8988T (cell line): ENCODE measurements around the gene FBXL13.
"Not testable (repeated sequence)": the region's sequence is repeated elsewhere in the genome, so short reads cannot be mapped to it uniquely, and the experiment has no call there.

ENCODE experiments used
- DNase-seq: peaks from one replicate; pipeline ENCODE4 v3.0.0; 2011

FBXL13 gene

GRCh38 chr7:103078226-103078625, 3.6 kb upstream of the FBXL13 start:
- DNase-seq, result not testable (repeated sequence)

DNA sequence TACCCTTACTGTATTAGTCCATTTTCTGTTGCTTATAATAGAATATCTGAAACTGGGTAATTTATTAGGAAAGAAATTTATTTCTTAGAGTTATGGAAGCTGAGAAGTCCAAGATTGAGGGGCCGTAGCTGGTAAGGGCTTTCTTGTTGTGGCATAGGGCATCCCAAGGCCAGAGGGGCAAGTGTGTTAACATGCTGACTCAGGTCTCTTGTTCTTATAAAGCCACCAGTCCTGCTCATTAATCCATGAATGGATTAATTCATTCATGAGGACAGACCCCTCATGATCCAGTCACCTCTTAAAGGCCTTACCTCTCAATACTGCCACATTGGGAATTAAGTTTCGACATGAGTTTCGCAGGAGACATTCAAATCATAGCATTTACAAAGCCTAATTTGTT, 2.7 kb upstream of the FBXL13 start:
- DNase-seq, result no peak

DNA sequence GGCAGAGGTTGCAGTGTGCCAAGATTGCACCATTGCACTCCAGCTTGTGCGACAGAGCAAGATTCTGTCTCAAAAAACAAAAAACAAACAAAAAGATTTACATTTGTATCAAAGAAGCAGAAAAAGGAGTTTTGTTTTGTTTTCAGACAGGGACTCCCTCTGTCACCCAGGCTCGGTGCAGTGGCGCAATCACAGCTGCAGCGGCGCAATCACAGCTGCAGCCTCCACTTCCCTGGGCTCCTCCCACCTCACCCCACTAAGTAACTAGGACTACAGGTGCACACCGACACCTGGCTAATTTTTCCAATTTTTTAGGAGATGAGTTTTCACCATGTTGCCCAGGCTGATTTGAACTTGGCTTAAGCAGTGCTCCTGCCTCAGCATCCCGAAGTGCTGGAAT, 2.2 kb upstream of the FBXL13 start:
- DNase-seq, result no peak

DNA sequence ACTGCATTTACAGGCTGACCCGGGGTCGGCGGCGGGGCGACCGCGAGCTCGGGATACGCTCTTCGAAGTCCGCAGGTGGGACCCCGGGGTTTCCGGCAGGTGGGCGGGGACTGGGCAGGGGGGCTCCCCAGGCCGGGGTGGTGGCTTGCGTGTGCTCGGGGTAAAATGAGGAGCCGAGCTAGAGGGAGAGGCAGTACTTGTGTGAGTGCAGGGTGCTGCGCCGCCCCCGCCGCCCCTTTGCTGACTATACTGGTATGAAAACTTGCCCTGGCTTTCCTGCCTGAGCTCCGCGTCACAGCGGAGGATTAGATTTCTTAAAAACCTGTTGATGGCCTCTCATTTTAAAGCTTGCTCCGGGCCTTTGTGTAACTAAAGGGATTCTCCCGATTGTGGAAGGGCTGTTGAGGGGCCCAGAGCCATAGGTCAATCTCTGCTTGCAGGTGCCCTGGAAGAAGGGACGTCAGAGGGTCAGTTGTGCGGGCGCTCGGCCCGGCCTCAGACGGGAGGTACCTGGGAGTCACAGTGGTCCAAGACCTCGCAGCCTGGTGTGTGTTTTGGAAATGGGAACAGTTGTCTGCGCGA, 832 bp upstream of the FBXL13 start:
- DNase-seq, result no peak

DNA sequence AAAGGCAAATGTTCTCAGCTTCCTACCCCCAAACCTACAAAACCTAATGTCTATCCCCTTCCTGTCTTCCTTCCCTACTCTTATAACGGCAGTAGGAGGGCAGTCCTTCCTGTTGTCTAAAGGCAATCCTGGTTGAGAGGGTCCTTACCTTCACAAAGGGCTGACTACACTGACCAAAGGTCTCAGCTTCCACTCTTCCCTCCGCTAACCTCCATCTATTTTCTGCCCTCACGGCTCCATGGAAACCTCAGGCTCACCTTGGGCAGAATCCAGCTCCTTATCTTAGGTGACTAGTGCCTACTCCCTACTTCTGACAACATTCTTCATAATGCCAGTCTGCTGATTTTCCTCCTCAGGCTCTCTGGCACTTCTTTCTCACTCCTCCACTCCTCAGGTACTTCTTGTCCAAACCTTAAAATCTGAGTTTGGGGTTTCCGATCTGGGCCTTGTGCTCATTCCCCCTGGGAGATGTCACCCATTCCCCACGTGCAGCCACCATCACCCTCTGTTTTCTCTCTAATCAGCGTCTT, 542 bp downstream of the FBXL13 start:
- no peak for DNase-seq

DNA sequence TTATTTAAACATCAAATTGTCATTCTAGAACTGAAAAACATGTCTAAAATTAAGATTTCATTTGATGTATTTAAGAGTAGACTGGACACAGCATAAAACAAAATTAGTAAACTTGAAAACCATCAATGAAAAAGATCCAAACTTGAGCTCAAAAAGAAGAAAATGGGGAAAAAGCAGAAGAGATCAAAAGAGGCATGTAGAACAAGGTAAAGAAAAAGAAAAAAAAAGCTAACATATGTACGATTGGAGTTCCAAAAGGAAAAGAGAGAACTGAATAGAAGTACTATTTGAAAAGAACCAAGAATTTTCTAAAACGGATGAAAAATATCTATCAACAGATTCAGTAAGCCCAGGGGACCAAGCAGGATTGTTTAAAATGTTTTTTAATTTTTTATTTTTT, 3.6 kb downstream of the FBXL13 start:
- no peak for DNase-seq

GRCh38 chr7:103068414-103069403, 5.9 kb downstream of the FBXL13 start:
- no peak for DNase-seq

DNA sequence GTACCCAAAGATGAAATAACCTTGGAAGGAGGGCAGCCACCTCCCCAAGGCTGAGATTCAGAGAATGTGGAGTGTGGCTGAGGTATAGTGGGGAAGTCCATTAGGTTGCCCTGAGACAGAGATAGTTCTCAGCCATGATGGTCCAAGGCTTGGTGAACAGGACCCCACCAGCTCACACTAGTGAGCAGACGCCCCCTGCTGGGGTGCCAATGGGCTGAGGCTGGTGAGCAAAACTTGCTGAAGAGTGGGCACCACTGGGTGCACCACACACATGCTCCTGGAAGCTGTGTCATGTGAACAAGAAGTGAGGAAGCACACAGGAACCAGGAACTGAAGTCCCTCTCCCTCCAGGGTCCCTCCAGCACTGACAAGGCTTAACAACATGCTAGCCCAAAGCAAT, 8.9 kb downstream of the FBXL13 start:
- no peak for DNase-seq

GRCh38 chr7:103063895-103064294, 10.7 kb downstream of the FBXL13 start:
- DNase-seq, result no peak

DNA sequence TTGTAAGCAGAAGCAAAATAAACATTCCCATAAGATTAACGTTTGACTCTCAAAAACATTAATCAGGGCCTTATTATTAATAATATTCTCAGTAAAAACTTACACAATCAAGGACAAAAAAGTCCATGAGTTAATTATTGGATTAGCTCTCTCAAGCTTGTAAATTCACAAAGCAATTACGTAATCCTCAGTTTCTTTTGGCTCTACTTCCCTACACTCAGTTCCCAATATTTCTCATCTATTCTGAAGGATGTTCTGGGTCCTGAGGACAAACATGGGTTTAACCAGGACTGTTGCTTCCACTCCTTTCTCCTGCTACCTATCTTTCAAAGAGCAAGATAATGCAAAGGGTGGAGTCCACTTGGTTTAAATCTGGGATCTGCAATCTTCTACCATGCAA, 15.1 kb downstream of the FBXL13 start:
- no peak for DNase-seq

DNA sequence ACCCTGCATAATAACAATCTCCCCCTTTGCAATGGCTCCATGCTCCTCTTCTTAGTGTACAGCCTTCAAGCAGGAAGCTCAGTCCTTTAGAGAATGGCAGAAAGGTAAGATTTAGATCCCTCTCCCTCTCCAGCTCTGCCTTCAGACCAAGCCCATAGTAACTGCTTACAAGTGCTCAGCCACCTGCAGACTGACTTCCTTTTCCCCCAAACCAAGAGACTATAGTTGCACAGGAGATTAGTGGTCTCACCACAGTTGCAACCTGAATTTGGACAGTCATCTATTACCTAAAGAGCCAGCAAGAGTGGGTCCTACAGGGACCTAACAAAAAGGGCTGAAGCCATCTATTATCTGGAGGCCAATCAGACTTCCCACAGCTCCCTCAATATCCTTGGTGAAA, 16.5 kb downstream of the FBXL13 start:
- no peak for DNase-seq

- DNase-seq, result not testable (repeated sequence)
Measured at GRCh38 chr7:103056006-103056405, 18.6 kb downstream of the FBXL13 start.

GRCh38 chr7:103051519-103051918, 23.1 kb downstream of the FBXL13 start:
- no peak for DNase-seq

- DNase-seq, result no peak
Measured at GRCh38 chr7:103048833-103049232, 25.8 kb downstream of the FBXL13 start.

DNA sequence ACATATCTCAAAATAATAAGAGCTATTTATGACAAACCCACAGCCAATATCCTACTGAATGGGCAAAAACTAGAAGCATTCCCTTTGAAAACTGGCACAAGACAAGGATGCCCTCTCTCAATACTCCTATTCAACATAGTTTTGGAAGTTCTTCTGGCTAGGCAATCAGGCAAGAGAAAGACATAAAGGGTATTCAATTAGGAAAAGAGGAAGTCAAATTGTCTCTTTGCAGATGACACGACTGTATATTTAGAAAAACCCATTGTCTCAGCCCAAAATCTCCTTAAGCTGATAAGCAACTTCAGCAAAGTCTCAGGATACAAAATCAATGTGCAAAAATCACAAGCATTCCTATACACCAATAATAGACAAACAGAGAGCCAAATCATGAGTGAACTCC, 32.8 kb downstream of the FBXL13 start:
- not testable (repeated sequence) for DNase-seq

DNA sequence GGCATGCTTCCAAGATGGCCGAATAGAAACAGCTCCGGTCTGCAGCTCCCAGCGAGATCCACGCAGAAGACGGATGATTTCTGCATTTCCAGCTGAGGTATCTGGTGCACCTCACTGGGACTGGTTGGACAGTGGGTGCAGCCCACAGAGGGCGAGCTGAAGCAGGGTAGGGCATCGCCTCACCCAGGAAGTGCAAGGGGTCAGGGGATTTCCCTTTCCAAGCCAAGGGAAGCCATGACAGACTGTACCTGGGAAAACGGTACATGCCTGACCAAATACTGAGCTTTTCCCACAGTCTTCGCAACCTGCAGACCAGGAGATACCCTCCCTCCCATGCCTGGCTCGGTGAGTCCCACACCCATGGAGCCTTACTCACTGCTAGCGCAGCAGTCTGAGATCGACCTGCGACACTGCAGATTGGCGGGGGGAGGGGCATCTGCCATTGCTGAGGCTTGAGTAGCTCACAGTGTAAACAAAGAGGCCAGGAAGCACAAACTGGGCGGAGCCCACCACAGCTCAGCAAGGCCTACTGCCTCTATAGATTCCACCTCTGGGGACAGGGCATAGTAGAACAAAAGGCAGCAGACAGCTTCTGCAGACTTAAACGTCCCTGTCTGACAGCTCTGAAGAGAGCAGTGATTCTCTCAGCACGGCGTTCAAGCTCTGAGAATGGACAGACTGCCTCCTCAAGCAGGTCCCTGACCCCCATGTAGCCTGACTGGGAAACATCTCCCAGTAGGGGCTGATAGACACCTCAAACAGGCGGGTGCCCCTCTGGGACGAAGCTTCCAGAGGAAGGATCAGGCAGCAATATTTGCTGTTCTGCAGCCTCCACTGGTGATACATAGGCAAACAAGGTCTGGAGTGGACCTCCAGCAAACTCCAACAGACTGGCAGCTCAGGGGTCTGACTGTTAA, 36.5 kb downstream of the FBXL13 start:
- not testable (repeated sequence) for DNase-seq

- DNase-seq, result no peak
Measured at GRCh38 chr7:103037476-103037822, 37.1 kb downstream of the FBXL13 start.

- DNase-seq, result not testable (repeated sequence)
Measured at GRCh38 chr7:103034318-103034717, 40.3 kb downstream of the FBXL13 start.

GRCh38 chr7:103031781-103032180, 42.8 kb downstream of the FBXL13 start:
- DNase-seq, result no peak

DNA sequence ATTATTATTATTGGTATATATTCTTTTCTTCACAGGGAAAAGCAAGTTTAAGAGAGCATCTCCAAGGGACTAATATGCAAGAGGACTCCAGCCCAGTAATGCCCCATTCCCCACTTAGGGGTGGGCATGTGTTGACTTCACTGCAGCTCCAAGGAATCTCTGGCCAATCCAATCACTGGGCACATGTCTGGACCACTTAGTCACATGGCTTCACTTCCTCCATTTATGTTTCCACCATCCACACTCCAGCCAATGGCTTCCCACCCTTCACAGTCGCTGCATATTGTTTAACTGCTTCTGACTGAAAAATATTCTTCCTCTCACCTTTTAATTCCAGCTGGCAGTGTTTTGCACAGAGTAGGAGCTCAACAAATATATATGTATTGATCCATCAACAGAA, 43.6 kb downstream of the FBXL13 start:
- no peak for DNase-seq

DNA sequence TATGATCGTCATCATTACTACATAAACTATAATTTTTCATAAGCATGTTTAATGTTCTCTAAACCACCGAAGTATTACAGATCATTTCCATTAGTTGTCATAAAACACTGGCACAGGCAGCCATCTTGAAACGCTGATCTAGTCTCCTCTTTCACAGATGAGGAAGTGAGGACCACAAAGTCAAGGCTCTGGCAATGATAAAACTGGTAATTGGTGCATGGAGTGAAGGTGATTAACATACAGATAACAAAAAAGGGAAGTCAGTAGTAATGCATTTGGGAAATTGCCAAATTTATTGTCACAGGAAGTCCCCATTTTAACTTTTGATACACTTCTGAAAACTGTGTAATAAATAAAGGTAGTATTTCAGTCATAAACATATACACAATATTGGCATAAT, 49.3 kb downstream of the FBXL13 start:
- DNase-seq, result no peak

DNA sequence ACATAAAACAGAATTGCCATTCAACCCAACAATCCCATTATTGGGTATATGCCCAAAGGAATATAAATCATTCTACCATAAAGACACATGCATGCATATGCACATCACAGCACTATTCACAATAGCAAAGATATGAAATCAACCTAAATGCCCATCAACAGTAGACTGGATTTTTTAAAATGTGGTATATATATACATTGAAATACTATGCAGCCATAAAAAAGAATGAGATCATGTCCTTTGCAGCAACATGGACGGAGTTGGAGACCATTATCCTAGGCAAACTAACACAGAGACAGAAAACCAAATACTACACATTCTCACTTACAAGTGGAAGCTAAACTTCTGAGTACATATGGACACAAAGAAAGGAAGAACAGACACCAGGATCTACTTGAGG, 51.0 kb downstream of the FBXL13 start:
- not testable (repeated sequence) for DNase-seq

DNA sequence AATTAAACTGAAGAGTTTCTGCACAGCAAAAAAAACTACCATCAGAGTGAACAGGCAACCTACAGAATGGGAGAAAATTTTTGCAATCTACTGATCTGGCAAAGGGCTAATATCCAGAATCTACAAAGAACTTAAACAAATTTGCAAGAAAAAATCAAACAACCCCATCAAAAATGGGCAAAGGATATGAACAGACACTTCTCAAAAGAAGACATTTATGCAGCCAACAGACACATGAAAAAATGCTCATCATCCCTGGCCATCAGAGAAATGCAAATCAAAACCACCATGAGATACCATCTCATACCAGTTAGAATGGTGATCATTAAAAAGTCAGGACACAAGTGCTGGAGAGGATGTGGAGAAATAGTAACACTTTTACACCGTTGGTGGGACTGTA, 53.1 kb downstream of the FBXL13 start:
- not testable (repeated sequence) for DNase-seq
